Neural progenitor cell (in vitro differentiated cells): ENCODE results near the gene KIF16B.

Source experiments
- EZH2 ChIP-seq: fragments of 200-600 bp; sonication (generic); IDR thresholded peaks from 2 replicates; pipeline ENCODE4 v1.6.1; 2017; ENCODE audit warnings: antibody characterized with exemption, mild to moderate bottlenecking, moderate library complexity
- TF ChIP-seq, protein P1 (sequence below): fragments of 200-600 bp; sonication (generic); IDR thresholded peaks from 2 replicates; pipeline ENCODE4 v1.5.1; 2017; ENCODE audit warnings: antibody characterized with exemption, mild to moderate bottlenecking

DNA sequence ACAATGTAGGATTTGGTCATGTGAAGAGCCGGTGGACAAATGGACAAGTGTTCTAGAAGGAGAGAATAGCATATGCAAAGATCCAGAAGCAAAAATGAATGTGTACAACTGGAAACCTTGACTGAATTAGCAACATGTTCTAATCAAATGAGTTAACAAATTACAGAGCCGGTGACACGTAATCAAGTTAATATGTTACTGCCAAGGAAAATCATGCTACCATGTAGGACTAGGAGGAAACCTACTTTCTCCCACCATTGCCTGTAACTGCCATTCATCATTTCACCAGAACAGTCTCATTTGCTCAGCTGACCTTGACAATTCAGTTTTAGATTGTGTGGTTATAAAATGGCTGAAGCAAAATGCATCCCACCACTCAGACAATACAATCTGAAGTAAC is 179.4 kb downstream of the KIF16B start:
- TF ChIP-seq, protein P1, sequence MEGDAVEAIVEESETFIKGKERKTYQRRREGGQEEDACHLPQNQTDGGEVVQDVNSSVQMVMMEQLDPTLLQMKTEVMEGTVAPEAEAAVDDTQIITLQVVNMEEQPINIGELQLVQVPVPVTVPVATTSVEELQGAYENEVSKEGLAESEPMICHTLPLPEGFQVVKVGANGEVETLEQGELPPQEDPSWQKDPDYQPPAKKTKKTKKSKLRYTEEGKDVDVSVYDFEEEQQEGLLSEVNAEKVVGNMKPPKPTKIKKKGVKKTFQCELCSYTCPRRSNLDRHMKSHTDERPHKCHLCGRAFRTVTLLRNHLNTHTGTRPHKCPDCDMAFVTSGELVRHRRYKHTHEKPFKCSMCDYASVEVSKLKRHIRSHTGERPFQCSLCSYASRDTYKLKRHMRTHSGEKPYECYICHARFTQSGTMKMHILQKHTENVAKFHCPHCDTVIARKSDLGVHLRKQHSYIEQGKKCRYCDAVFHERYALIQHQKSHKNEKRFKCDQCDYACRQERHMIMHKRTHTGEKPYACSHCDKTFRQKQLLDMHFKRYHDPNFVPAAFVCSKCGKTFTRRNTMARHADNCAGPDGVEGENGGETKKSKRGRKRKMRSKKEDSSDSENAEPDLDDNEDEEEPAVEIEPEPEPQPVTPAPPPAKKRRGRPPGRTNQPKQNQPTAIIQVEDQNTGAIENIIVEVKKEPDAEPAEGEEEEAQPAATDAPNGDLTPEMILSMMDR = no peak
- TF ChIP-seq EZH2 = no peak
